Measurements from ENCODE around the gene ZHX3.
"Not testable (repeated sequence)": the region's sequence is repeated elsewhere in the genome, so short reads cannot be mapped to it uniquely, and the experiment has no call there.

The ZHX3 gene

DNA sequence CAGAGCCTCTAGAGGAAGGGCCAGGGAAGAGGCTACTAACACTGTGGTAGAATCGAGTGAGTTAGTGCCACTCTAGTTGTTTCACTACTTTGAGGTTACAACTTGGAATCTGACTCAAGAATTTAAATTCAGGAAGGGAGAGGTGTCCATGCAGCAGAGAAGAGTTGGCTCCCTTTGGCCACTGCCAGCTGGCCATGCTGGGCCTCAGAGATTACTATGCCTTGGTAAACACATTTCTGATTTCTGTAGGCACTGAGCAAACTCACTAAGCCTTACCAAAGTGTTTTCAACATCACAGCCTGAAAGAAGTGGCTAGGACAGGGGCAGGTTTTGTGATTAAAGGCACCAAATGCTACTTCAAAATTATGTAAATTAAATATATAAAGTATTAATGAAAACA lies 61.9 kb downstream of the ZHX3 start:
- DNase-seq = no peak

DNA sequence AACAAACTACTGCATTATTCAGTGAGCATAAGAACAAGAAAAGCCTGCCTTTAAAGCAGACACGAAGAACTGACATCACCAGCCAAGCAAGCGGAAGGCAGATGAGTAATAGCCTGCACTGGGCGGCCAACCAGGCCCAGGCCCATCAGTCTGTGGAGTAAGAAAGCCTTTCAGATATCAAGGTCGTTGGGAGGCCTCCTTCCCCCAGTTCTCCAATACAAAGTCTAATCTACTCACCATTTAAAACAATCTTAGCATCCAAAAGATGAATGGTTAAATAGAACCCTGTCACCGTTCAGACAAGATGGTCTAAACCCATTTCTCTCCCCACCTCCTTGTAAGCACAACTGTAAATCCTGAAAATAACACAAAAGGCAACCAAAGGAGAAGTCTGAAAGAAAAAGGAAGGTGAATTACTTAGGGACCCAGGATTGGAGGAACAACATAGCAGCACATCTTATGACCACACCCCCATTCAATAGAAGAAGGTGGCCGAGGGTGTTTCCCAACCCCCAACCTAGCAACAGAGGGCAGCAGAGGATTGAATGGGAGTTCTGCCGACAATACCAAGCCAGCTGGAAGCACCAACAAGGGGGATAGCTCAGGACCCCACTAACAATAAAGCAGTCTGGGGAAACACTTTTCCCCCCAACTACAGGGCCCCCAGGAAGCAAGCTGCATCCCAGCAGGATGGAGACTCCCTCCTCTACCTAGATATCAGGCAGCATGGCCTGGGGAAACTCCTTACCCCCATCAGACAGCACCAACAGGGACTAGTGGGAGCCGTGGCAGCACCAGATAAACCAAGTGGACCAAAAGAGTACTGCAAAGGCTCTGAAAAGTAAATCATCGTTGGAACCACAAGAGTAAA lies 67.9 kb downstream of the ZHX3 start:
- peak in 1 of 2 donors; percentile 9 for DNase-seq

DNA sequence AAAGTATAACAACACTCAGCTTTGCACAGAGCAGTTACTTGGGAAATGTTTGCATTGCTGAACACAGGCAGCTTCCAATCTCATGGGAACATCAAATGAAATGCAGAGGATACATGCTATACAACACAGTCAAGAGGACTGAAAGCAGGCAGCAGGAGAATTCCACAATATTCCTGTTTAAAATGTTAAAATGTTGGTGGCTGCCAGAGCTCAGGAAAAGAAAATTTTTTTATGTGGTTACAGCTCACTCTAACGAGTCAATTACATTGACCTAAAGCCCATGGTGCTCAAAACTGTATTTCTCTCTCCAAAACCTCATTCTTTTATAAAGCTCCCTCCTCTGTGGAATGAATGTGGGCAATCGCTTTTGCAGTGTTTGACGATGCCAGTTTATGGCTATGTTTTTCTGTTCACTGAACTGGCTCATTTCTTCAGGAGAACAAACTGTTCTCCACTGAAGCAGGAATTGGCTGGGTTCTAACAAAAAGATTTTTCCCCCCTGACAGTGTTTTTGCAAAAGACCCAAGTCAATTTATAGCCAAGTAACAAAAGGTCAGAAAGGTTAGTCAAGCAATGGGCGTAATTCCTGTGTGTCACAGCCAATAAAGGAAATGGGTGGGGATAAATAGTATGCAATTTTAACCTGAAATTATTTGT lies 69.0 kb downstream of the ZHX3 start:
- DNase-seq = no peak

DNA sequence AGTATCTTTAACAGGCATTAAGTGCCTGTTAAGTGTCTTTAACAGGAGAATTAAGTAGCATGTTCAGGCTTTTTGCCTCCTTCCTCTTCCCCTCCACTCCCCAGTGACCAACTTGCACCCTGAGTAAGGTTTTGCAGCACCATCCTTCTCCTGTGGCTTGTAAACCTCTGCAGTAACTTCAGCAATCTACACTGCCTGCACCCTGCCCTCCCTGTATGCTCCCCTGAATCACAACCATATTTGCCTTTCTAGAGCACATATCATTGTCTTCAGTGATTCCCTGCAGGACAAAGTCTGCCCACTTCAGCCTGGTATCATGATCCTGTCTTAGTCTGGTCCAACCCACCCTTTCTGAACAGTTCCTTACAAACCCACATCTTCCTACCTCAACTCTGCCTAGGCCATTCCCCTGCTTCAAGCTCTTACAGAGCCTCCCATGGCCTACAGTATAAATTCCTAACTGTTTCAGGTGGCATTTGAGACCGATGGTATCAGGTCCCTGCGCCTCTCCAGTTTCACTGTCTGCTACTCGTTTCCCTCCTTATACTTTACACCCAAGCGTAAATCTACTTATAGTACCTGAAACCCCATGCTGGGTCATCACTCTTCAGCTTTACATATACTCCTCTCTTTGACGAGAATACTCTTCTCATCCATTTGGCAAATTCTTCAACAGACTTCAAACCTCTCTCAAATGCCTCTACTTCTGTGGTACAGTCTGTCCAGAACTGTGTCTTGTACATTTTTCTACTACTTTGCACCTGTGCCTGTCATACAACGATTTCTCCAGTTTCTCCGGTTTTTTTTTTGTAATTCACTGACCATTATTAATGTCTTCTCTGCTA lies 69.8 kb downstream of the ZHX3 start:
- DNase-seq = no peak

DNA sequence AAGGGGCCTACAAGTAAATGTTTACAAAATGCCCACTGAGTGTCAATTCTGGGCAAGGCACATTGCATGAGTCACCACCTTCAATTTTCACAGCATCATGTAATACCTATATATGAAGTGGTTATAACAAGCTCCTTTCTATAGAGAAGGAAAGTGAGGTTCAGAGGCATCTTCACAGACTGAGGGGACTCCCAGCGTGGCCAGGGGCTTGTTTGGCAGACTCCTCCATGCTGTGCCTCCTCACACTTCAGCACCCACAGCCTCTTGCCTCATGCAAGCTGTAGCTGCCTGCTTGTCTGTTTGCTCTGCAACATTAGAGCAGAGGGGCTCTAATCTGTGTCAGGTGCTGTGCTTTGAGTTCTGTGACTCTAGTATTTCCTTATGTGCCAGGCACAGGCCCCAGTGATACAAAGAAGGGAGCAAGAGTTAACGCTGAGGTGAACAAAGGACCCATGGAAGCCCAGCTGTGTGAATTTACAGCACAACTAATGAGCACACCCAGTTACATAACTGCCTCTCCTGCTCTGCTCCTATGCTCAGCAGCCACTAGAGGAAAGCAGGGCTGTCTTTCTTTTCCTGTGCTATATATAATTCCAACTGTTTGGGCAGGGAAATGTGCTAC lies 72.3 kb downstream of the ZHX3 start:
- no peak for DNase-seq

DNA sequence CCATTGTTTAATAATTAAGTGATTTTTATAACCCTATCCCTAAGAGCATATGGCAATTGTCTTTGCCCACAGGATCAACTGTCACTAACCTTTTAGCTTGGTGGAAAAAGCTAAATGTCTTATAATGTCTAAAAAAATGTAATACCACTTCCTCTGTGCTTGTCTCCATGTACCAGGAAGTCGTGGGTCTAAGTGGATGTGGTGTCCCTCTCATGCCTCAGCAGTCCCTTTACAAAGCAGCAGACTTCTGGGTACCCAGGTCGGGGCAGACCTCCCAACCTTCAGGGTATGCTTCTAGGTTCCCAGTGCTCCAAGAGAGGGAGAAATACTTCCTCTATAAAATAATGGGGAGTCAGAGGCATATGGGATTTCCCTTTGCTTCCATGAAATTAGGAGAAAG lies 74.7 kb downstream of the ZHX3 start:
- DNase-seq = no peak

DNA sequence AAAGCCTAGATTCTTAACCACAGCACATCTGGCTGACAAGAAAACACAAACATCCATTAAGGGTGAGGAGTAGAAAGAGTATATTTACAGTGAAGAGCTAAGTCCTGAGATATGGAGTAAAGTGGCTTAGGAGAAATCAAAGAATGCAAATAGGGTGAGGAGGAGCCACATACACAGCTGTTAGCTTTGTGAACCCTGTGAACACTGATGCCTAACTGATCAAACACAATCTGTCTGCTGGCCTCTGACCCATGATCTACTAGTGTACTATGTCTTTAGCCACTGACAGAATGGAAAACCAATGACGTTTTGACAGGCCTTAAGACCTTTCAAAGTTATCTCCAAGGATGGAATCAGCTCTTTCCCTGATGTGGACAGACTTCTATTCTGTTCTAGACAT lies 75.2 kb downstream of the ZHX3 start:
- DNase-seq = no peak

DNA sequence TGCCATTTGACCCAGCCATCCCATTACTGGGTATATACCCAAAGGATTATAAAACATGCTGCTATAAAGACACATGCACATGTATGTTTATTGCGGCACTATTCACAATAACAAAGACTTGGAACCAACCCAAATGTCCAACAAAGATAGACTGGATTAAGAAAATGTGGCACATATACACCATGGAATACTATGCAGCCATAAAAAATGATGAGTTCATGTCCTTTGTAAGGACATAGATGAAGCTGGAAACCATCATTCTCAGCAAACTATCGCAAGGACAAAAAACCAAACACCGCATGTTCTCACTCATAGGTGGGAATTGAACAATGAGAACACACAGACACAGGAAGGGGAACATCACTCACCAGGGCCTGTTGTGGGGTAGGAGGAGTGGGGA lies 80.3 kb downstream of the ZHX3 start:
- DNase-seq = not testable (repeated sequence)

DNA sequence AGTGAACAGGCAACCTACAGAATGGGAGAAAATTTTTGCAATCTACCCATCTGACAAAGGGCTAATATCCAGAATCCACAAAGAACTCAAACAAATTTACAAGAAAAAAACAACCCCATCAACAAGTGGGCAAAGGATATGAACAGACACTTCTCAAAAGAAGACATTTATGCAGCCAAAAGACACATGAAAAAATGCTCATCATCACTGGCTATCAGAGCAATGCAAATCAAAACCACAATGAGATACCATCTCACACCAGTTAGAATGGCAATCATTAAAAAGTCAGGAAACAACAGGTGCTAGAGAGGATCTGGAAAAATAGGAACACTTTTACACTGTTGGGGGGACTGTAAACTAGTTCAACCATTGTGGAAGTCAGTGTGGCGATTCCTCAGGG lies 80.7 kb downstream of the ZHX3 start:
- DNase-seq = not testable (repeated sequence)

DNA sequence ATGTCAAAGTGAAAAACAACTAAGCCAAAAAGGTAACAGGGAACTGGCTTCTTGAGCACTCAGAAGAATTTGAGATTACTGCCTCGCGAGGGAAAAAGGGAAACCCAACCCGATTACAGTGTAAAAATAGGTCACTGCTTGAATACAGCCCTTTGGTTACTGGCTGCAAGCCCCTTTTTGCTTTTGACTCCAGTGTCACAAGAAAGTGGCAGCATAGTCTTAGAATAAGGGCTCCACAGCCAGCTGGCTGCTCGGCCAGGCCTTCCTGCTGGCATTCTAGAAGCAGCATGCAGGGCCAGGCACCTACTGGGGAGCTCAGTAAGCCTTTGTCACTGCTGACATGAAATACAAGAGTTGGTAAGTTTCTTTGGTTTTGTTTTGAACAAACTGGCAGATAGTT lies 83.0 kb downstream of the ZHX3 start:
- DNase-seq = no peak

DNA sequence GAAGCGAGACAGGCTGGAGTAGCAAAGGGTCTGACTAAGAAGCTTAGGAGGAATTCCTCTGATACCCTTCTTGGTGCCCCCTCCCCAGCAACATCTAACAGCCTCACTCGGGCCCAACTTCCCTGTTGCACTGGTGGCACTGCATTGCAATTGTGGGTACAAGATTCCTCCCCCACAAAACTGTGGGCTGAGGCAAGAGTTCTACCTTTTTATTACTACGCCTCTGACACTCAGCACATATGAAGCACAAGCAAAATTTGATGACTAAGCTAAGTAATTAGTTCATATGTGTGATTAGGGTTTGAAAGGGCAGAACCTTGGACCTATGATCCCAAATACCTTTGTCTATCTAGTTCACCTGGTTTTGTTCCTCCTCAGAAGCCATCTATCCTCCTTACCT lies 83.5 kb downstream of the ZHX3 start:
- DNase-seq = no peak

DNA sequence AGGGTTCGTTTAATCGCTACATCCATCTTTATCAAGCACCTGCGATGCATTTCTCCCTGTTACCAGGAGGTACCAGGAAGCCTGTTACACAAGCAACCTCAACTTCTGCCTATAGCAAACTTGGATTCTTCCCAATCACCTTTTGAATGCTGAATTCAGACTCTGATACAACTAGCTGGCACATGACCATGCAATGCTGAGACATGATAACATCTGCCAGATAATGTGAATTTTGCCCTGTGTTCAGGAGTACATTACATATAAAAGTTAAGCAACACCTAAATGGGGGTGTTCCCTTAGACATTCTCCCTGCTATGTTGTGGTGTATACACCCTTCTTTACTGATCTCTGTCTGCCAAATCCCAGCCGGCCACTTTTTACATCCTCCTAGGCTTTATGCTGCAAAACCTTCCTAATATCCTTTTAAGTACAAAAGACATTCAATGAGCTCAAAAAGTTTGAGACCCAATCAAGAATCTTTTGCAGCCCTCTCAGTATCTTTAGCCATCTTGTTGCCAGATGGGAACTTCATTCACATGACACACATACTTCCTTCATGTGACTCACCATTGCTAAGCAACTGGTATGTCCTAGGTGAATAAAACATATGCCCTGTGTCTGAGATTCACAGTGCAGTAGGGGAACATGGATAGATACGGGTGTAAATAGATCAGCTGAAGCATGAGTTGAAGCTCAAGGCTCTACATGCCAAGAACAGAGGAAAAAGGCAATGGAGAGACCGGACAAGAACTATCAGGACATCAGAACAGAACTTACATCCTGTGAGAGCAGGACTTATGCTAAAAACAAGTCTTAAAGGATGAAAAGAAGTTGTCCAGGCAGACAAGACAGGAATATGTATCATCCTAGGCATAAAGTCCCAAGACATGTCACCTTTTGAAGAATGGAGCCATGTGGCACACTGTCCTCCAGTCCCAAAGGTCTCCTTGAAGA lies 84.3 kb downstream of the ZHX3 start:
- peak; percentile 26 to 60 for DNase-seq

DNA sequence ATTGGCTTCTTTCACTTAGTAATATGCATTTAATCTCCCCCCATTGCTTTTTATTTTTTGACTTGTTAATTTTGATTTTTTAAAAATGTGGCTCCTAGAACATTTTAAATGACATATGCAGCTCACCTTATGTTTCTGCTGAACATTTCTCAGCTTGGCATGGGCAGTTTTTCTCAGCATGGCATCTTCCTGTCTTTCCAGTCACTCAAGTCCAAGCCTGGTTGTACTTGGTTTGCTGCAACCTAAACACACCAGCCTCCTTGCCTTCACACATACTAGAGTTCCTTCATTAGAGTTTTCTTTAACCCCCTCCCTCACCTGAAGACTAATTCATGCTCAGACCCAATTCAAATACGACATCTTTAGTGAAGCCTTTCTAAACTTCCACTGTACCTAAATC lies 86.4 kb downstream of the ZHX3 start:
- DNase-seq = no peak

DNA sequence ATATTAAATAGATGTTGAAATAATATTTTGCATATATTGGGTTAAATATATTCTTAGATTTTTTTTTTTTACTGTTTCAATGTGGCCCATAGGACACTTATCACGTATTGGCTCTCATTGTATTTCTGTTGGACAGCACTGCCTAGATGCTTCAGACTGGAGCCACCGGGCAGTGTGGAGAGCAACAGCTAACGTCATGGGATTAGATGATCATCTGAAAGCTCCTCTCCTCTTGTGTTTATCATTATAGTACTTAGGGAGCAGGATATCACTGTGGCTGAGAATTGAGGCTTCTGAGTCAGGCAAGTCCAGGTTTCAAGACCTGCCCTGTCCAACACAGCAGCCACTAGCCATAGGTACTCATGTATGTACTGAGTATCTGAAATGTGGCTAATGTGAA lies 87.4 kb downstream of the ZHX3 start:
- no peak for DNase-seq

DNA sequence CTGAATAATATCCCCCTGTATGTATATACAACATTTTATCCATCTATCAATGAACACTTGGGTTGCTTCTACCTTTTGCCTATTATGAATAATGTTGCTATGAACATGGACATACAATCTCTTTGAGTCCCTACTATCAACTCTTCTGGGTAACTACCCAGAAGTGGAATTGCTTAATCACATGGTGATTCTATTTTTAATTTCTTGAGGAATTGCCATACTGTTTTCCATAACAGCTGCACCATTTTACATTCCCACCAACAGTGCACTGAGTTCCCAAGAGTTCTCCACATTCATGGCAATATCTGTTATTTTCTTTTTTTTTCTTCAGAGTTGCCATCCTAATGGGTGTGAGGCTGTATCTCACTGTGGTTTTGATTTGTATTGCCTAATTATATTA lies 88.3 kb downstream of the ZHX3 start:
- DNase-seq = no peak

DNA sequence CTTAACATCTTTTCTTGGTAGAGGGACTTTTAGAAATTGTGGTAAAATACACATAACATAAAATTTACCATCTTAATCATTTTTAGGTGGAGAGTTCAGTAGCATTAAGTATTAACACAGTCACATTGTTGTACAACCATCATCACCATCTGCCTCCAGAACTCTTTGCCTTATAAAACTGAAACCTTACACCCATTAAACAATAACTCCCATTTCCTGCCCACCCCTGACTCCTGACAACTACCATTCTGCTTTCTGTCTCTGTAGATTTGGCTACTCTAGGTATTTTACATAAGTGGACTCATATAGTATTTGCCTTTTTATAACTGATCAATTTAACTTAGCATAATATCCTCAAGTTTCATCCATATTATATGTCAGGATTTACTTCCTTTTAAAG lies 88.7 kb downstream of the ZHX3 start:
- DNase-seq = no peak

DNA sequence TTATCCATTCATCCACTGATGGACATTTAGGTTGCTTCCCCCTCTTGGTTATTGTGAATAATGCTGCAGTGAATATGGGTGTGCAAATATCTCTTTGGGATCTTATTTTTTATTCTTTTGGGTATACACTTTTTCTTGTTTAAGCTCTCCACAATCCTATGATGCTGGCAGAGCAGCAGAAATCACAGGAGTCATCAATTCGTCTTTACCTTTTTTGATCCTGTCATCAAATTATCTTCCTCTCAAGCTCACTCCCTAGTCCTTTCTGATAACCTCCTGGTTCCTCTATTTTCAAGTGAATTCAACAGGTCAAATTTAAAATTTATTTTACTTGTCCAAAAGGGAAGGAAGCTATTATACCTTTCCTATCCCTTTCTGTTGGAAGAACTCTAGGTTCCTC lies 91.1 kb downstream of the ZHX3 start:
- DNase-seq = no peak

DNA sequence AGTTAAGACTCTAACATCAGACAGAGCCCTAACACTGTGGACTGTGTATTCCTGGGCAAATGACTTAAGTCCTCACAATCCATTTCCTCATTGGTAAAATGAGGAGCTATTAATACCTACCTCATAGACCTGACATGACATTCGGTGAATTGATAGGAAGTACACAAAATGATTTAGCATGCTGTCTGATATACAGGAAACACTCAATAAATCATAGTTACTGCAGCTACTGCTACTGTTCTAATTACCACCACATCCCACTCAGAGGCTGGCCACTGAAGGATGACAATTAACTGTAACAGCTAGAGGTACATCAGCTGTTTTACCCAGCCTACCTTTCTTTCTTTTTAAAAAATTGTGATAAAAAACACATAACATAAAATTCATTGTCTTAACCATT lies 92.4 kb downstream of the ZHX3 start:
- no peak for DNase-seq

DNA sequence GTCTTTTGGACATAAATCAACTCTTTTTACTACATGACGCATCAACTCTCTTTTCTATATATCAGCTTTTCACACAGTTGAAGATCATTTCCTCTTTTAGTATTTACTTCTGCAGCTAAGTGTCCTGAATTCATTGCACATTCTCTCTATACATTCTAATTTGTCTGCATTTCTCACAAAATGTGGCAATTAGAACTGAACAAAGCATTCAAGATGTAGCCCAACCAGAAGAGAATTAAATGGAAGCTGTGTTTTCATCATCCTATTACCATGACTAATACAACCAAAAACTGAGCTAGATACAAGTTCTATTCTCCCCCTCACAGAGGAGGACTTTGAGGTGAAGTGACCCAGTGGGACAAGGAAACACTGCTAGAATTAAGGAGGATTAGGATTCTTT lies 93.2 kb downstream of the ZHX3 start:
- no peak for DNase-seq

DNA sequence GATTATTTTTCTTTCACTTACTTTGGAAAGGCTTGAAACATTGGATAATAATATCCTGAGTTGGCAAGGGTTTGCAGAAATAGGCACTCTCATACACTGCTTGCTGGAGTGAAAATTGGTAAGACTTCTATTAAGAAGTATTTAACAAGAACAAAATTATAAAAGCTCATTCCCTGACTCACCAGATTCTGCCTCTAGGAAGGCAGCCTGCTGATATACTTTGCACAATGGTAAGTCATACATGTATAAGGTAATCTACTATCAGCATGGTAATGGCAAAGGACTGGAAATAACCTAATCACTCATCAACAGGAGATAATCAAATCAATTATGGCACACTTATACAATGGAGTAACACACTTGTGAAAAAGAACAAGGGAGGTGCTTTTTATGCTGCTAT lies 94.4 kb downstream of the ZHX3 start:
- DNase-seq = no peak

DNA sequence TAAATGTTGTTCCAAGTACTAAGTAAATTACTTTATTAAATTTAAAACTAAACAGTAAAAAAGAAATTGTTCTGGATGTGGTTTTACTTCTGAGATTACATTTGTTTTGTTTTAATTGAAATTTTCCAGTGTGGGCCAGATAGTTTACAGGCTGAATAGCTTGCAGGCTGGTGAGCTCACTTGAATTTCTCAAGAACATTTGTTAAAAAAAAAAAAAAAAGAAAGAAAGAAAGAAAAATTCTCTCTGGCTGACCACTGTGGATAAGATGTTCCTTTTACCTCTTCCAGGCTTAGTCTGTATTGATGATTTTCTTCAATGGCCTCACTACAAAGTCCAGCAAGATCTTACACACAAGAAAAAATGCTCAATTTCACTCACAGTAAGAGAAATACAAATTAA lies 94.8 kb downstream of the ZHX3 start:
- no peak for DNase-seq

DNA sequence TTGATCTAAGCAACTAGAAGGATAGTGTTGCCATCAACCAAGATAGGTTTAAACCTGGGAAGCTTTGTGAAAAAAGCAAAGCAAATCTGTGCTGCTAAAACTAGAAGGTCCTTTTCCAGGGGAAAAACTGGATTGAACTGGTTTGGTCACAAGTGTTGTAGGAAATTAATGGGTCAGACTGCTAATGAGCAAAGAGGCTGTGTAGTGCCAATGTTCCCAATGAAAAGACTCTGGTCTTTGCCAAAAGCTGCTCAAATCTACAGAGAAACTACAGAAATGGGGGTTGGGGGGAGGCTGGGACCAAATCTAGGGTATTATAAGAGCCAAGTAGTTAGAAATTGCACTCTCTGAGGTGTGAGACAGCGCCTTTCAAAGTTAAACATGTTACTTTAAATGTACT lies 95.2 kb downstream of the ZHX3 start:
- no peak for DNase-seq
